NCI-H748 (cell line): ENCODE measurements around the gene NEMP2.

Experiments used
- DNase-seq: peaks from one replicate; lab custom pipeline; 2025; ENCODE audit not compliant: unreplicated experiment; lab: John Stamatoyannopoulos, UW

The NEMP2 gene, protein sequence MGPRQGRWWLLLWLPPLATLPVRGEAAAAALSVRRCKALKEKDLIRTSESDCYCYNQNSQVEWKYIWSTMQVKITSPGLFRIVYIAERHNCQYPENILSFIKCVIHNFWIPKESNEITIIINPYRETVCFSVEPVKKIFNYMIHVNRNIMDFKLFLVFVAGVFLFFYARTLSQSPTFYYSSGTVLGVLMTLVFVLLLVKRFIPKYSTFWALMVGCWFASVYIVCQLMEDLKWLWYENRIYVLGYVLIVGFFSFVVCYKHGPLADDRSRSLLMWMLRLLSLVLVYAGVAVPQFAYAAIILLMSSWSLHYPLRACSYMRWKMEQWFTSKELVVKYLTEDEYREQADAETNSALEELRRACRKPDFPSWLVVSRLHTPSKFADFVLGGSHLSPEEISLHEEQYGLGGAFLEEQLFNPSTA

GRCh38 chr2:190534310-190535120 lies at the start of gene NEMP2:
NEMP2 (minus strand) TSS chr2:190534722; CDS start chr2:190534655, 67 bp downstream.
- peak; percentile 96 for DNase-seq

DNA sequence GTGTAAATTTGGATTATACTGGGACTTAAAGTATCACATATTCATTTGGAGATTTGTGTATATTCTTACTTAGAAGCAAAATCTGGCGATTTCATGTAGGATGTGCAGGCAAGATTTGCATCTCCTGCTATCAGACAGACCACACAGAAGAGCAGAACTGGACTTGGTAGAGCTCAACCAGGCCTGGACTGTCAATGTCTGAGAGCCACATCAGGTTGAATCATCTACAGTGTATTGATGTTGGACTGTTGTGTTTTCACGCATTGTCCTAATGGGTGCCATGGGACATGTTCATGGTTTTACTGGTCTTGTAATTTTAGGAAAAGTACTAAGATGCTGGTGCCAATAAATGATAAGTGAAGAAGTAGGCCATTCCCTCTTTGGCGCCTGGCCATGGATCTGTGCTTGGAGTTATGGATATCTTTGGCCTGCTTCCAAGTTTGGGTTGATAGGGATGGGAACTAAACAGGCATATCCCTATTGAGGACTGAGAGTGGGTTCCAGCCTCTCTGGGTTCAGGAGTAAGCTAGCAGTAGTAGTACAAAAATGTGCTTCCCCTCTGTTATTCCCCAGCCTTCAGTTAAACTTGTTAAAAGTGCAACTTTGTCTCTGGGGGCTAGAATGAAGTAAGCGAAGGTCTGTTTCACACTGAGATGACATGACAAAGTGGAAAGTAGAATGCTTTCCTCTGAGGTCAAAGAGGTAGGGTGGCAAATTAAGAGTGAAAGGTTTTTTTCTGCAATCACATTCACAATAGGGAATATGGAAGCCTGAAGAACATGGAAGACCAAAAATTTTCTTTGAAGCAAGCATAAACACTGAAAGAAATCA lies 49.2 kb upstream of the NEMP2 start:
- DNase-seq: peak; percentile 48

DNA sequence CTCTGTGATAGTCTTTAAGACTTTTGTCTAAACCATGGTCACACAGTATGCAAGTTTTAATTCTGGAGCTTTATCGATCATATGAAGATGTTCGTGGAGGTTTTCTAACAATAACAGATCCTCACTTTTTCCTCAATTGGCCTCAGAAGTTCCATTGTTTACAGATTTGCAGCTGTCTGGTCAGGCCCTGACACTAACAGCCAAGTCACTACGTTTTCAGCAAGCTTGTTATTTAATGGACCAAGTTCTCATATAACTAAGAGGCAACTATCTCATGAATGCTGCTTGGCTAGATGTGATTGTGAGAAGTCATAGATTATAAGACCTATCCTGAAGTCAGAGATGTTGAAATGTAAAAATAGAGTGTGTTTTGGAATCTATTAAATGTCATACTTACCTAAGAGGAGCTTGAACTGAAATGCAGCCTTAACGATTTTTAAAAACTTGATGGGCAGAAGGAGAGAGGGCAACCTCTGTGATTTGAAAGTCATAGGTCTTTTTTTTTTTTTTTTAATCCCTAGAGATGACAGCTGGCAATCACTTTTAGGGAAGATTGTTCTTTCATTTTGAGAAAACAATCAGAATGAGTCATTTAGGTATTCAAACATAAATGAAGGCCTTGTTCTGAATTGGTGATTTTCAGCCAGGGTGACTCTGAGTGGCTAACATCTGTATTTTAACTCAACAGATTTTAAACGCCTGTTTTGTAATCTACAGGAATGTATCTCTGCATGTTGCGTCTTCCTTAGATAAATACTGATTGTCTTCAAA lies 48.4 kb upstream of the NEMP2 start:
- DNase-seq: no peak

- DNase-seq: no peak
Measured at GRCh38 chr2:190582019-190582418, 47.5 kb upstream of the NEMP2 start.

- no peak for DNase-seq
Measured at GRCh38 chr2:190579915-190580846, 45.7 kb upstream of the NEMP2 start.

DNA sequence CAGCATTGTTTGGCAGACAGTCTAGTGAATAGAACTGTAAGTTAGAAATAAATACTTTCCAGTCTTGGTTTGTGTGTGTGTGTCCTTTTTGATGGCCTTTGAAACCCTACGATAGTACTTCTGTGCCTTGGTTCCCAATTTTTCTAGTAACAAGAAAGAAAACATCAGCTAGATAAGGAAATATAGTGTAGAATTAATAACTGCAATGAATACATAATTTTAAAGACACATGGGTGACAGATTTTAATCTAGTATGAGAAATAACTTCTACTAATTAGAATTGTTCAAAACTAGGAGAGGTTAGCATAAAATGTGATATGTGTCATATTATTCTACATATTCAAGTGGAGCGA lies 44.5 kb upstream of the NEMP2 start:
- no peak for DNase-seq

GRCh38 chr2:190578158-190579057 lies 43.9 kb upstream of the NEMP2 start:
- DNase-seq: peak; percentile 99

DNA sequence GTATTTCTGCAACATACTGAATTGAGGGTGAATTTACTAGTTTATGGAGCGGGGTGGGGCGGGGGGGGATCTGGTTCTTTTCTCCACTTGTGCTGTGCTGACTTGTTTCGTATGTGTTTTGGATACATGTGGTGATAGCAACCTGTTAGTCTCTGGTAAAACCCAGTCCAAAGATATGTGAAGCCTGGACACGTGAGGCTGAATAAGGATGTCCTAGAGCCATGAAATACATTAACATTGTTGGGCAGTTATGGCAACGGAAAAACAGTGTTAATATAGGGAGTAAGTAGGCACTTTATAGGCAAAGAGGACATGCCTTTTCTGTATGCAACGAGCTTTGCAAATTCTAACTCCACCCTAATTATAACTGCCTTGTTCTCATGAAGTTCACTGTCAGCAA lies 42.1 kb upstream of the NEMP2 start:
- peak; percentile 29 for DNase-seq

- no peak for DNase-seq
Measured at GRCh38 chr2:190575263-190575662, 40.7 kb upstream of the NEMP2 start.

DNA sequence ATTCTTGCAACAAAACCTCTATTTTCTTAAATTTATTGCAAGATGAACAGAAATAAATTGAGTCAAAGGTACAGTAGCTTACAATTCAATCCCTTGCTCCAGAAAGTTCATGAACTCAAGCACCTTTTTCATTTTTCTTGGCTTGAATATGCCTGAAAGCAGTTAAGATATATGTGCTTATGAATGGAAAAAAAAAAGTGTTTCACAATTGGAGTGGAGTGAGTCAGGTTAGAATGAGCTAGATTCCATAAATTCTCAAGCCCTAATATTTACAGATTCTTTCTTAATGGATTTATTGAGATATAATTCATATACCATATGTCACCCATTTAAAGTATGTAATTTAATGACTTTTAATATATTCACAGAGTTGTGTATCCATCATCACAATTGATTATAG lies 39.6 kb upstream of the NEMP2 start:
- no peak for DNase-seq

DNA sequence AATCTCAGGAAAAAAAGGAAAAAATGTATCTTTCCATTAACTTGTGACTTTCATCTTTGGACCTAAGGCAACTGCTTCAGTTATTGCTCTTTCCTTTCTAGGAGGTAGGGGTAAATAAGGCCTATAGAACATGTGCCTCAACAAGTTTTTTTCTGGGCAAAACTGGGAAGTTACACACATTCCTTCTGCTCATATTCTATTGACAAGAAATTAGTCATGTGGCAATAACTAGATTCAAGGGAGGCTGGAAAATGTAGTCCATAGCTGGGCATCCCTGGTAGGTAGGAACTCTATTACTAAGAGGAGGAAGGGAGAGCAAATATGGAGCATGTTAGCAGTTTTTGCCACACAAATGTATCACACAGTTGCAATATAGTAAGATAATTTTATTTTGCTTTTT lies 37.7 kb upstream of the NEMP2 start:
- no peak for DNase-seq

DNA sequence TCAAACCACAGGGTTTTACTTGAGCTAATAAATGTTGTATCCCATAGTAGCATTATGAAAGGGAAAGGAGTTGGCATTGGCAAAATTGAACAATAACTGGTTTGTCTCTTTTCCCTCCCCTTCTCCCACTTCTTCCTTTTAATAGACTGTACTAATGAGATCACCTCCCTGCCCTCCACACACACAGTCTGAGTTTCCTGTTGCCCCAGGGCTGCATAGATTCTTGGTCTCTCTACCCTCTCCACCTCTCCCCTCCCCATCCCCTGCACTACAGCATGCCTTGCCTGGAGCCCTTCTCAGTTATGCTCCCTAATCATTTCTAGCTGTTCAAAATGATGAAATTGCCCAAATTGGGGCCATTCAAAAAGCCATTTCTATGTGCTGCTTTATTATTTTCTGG lies 37.2 kb upstream of the NEMP2 start:
- peak; percentile 37 for DNase-seq

DNA sequence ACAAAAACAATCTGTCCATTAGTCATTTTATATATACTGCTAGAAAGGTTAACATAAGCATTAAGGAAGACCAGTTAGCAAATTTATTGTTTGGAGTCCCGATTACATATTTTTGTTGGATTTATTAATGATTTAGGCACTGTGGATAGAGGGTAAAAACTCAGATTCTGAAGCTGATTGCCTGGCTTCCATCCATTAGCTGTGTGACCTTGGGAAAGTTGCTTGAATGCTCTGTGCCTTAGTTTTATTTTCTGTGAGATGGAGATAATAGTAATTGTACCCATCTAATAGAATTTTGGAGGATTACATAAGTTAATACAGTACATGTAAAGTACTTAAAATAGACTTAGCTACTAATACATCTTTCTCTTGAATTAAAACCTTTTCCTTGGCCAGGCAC lies 36.3 kb upstream of the NEMP2 start:
- DNase-seq: no peak

DNA sequence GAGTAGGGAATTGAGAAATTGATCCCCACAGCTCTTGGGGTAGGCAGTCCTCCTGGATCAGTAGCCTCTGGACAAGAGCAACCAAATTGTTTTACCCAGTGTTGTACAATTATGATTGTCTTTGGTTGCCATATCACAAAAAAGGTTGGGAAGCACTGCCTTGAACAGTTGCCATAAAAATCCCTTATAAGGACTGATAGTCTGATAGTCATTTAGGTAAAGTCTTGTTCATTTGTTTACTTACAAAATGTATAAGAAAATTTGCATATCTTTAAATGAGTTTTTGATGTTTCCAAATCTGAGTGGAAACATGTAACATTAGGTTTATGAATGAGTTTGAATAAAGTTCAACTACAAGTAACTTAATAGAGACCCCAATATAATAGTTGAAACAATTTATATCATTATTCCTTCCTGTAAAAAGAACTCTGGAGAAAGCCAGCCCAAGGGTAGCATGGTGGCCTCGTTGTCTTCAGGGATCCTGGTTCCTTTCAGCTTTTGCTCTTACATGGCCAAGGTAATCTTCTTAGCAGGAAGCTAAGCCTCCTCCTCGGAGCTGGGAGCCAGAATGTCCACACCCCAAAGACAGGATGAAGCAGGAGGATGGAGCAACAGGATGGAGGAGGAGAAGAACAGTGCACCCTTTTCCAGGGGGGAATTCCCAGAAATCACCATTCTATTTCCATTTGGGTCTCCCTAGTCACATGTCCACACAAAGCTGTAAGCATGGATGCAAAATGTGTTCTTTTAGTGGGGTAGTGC lies 35.7 kb upstream of the NEMP2 start:
- no peak for DNase-seq

GRCh38 chr2:190564838-190565237 lies 30.3 kb upstream of the NEMP2 start:
- no peak for DNase-seq

- DNase-seq: no peak
Measured at GRCh38 chr2:190563646-190564045, 29.1 kb upstream of the NEMP2 start.

GRCh38 chr2:190563109-190563508 lies 28.6 kb upstream of the NEMP2 start:
- no peak for DNase-seq

GRCh38 chr2:190562121-190562520 lies 27.6 kb upstream of the NEMP2 start:
- no peak for DNase-seq
